ENCODE data around the gene SPRR2A.
"Not testable (repeated sequence)": the region's sequence is repeated elsewhere in the genome, so short reads cannot be mapped to it uniquely, and the experiment has no call there.

Gene SPRR2A

DNA sequence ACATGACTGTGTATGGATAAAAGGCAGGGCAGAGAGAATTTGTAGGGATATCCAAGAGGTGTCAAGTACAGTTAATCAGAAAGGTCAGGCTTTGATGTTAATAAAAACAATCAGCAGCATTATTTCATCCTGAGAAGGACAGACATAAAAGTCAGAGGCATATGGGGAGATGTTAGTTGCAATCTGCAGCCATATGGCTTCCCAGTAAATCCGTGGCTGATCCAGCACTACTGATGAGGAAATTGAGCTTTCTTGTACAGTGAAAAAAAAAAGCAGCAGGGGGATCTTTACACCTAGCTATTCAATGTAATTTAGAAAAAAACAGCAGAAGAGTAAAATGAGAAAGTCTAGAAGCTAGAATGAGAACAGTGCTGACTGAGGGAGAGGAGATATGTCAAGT lies 28.5 kb downstream of the SPRR2A start:
- TF ChIP-seq, protein P1, sequence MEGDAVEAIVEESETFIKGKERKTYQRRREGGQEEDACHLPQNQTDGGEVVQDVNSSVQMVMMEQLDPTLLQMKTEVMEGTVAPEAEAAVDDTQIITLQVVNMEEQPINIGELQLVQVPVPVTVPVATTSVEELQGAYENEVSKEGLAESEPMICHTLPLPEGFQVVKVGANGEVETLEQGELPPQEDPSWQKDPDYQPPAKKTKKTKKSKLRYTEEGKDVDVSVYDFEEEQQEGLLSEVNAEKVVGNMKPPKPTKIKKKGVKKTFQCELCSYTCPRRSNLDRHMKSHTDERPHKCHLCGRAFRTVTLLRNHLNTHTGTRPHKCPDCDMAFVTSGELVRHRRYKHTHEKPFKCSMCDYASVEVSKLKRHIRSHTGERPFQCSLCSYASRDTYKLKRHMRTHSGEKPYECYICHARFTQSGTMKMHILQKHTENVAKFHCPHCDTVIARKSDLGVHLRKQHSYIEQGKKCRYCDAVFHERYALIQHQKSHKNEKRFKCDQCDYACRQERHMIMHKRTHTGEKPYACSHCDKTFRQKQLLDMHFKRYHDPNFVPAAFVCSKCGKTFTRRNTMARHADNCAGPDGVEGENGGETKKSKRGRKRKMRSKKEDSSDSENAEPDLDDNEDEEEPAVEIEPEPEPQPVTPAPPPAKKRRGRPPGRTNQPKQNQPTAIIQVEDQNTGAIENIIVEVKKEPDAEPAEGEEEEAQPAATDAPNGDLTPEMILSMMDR (conservative IDR thresholded peaks at IDR 0.05; ENCODE audit: low read depth) = no peak
- no peak overlapping the region for H3K27ac ChIP-seq
- ChIA-PET CTCF (no interaction called here), POLR2A (ENCODE audit: low non-redundant PET) (no interaction called here)
- DNase-seq (ENCODE audit: low spot score) = no peak

DNA sequence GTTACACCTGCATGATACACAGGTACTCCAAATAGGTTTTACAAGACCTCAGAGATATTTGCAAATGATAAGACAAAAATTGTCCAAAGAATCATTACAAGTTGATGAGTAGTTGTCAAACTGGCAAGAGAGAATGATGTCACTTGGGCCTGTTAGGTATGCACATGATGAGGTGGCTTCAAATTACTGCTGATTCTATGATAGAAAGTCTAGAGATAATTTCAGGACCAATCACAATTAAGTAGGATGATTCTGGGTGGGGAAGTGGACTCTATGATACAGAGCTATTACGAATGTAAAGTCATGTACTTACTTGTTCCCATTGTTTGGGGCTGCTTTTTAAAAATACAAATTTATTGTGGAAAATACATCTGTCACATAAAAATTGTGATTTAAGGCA lies 31.5 kb downstream of the SPRR2A start:
- CTCF ChIA-PET = interaction anchor here (0.6 kb wide), 1 partner anchor 159 kb away, joined by 4 read pairs; no protein-coding TSS in a partner anchor

DNA sequence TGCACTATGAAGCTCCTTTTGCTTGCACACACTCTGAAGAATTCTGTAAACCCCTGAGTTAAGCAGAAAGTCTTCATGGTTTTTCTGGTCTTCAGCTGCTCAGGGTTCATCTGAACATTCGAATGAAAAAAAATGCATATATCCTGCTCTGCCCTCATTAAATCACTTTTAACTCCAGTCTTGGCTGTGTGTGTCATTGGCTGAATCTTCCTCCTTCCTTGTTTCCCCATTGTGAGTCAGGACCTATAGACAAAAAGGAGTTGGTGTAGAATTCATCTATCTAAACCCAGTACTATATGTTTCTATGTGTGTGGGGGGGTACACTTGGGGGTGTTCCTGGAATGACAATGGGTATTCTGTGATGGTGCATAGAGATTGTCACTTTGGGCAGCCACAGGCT lies 32.9 kb downstream of the SPRR2A start:
- H3K27ac ChIP-seq = no peak overlapping the region
- ChIA-PET CTCF (interaction anchor here (0.6 kb wide), 1 partner anchor 154 kb away, joined by 3 read pairs; no protein-coding TSS in a partner anchor), POLR2A (ENCODE audit: low non-redundant PET) (no interaction called here)
- no peak for DNase-seq (ENCODE audit: low spot score)
- TF ChIP-seq, protein P1 (conservative IDR thresholded peaks at IDR 0.05; ENCODE audit: low read depth) = no peak

More for the DNA sequence above, 31.5 kb downstream of the SPRR2A start:
- POLR2A ChIA-PET (ENCODE audit: low non-redundant PET) = no interaction called here
- no peak overlapping the region for H3K27ac ChIP-seq
- TF ChIP-seq, protein P1 (conservative IDR thresholded peaks at IDR 0.05; ENCODE audit: low read depth) = no peak
- peak; percentile 41 for DNase-seq (ENCODE audit: low spot score)

DNA sequence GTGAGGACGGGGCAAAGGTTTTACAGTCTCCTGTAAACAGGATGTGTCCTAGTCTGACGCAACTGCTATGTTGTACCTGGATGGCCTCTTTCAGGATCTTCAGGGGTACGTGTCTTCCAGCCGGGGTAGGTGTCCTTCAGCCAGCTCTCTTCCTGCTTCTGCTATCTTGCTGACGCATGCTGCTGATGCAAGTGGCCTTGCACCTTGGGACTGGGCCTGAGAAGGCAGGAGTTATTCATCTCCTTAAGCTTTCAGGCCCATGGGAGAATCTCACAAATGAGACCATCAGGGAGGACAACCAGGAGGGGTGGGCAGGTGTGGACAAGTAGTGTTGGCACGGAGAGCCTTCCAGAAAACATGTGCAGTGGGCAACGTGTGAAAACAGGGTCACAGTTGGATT lies 34.2 kb downstream of the SPRR2A start:
- H3K27ac ChIP-seq = no peak overlapping the region
- TF ChIP-seq, protein P1 (conservative IDR thresholded peaks at IDR 0.05; ENCODE audit: low read depth) = no peak
- no peak for DNase-seq (ENCODE audit: low spot score)
- ChIA-PET CTCF (no interaction called here), POLR2A (ENCODE audit: low non-redundant PET) (no interaction called here)

DNA sequence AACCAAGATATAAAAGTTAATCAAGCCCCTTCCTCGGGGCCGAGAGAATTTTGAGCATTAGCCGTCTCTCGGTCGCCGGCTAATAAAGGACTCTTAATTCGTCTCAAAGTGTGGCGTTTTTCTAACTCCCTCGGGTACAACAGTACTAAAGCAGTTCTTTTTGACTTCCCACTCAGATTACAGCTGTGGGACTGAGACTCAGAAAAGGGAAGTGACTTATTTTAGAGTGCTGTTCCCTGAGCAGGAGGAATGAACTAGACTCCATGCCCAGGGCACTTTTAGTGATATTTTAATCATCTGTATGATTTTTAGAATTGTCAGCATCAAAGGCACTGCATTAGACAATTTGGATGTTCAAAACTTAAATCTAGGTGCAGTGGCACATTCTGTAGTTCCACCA lies 35.0 kb downstream of the SPRR2A start:
- CTCF ChIA-PET; H3K27ac ChIP-seq; POLR2A ChIA-PET (ENCODE audit: low non-redundant PET); DNase-seq (ENCODE audit: low spot score): not testable (repeated sequence)

DNA sequence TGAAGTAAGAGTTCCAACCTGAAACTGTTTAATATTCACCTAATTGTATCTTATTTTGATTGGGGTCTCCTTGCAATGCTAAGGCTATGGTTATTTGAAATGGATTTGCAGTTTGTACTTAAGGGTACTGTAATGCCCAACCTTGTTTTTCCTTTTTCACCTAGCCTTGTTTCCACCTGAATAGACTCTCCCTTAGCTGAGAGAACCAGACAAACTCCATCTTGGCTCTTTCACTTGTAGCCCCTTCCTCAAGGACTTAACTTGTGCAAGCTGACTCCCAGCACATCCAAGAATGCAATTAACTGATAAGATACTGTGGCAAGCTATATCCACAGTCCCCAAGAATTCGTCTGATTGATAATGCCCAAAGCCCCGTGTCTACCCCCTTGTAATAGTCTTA lies 35.5 kb downstream of the SPRR2A start:
- CTCF ChIA-PET; DNase-seq (ENCODE audit: low spot score); POLR2A ChIA-PET (ENCODE audit: low non-redundant PET); H3K27ac ChIP-seq: not testable (repeated sequence)

DNA sequence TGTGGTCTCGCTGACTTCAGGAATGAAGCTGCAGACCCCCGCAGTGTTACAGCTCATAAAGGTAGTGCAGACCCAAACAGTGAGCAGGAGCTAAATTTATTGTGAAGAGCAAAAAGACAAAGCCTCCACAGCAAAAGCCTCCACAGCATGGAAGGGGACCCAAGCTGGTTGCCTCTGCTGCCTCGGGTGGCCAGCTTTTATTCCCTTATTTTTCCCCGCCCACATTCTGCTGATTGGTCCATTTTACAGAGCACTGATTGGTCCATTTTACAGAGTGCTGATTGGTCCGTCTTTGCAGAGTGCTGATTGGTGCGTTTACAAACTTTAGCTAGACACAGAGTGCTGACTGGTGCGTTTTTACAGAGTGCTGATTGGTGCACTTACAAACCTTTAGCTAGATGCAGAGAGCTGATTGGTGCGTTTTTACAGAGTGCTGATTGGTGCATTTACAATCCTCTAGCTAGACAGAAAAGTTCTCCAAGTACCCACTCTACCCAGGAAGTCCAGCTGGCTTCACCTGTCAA lies 46.0 kb downstream of the SPRR2A start:
- H3K27ac ChIP-seq; POLR2A ChIA-PET (ENCODE audit: low non-redundant PET); DNase-seq (ENCODE audit: low spot score): not testable (repeated sequence)
- CTCF ChIA-PET = interaction anchor here (0.5 kb wide), 1 partner anchor 302 kb away, joined by 3 read pairs; no protein-coding TSS in a partner anchor
